HCT116 (cell line): Measurements from ENCODE around the gene B4GALNT4. TPM values are rescaled to one million over a fixed set of nuclear protein-coding genes. Genes with fewer than 3 reads are reported as not detected.

Experiments
- ATAC-seq: fragments of 200-7000 bp; cut with Tn5 transposase; 2 replicates; pipeline ENCODE4 v1.9.1; 2020; ENCODE audit warnings: mild to moderate bottlenecking, moderate library complexity
- BruUV-seq: library from RNA; stranded (reverse); fragments of 400-500 nt; replicated peaks from 2 replicates; lab custom pipeline; 2021; lab: Mats Ljungman, UMichigan
- CTCF ChIA-PET: fragments of 300-600 bp; sonication (Branson Sonifier 250); formaldehyde crosslinking; loops from one replicate; lab custom pipeline; 2021; ENCODE audit warnings: antibody characterized with exemption; lab: Charles Lee
- POLR2A ChIA-PET: fragments of 300-600, 350-600 bp; sonication (Branson Sonifier 250); formaldehyde crosslinking; loops from one replicate; lab custom pipeline; 2021; ENCODE audit warnings: antibody characterized with exemption; lab: Charles Lee
- RAD21 ChIA-PET, 2 experiments: fragments of 300-600 bp; sonication (Branson Sonifier 250); formaldehyde crosslinking; loops; one replicate each; lab custom pipeline; 2023; ENCODE audit warnings: low total read pairs in 2 of 2; ENCODE audit not compliant: uncharacterized antibody in 2 of 2, unreplicated experiment in 2 of 2, low non-redundant PET in 1 of 2; lab: Charles Lee
- DNase-seq: peaks from one replicate; pipeline ENCODE4 v3.0.0-alpha.2; 2010; ENCODE audit warnings: low read depth, low spot score
- H2AFZ ChIP-seq: fragments of 200-600 bp; shearing (Covaris generic), sonication (generic); 2 replicates; pipeline ENCODE4 v1.6.1; 2017; ENCODE audit warnings: low read depth, mixed run types, mixed read lengths, antibody characterized with exemption, low read length; ENCODE audit not compliant: poor library complexity, severe bottlenecking
- H3K27ac ChIP-seq: 2 replicates; pipeline ENCODE4 v1.5.1; 2012; ENCODE audit warnings: low read depth, low read length
- H3K27me3 ChIP-seq: fragments of 200-600 bp; sonication (generic); 2 replicates; pipeline ENCODE4 v1.6.1; 2016; ENCODE audit warnings: mixed run types, low read length, mixed read lengths; ENCODE audit not compliant: insufficient read depth
- H3K36me3 ChIP-seq, 2 experiments: fragments of 200-500 bp in 1 of 2; fragments of 200-600 bp in 1 of 2; sonication (Bioruptor generic) in 1 of 2; sonication (generic) in 1 of 2; 2 replicates each; pipeline versions ENCODE4 v1.5.1 to v1.6.1; 2014 to 2016; ENCODE audit warnings: low read length in 2 of 2, inconsistent platforms in 1 of 2, mixed read lengths in 1 of 2, mixed run types in 1 of 2; ENCODE audit not compliant: insufficient read depth in 2 of 2, control insufficient read depth in 1 of 2
- H3K4me1 ChIP-seq, 2 experiments: fragments of 200-600 bp in 1 of 2; sonication (generic) in 1 of 2; 2 replicates each; pipeline versions ENCODE4 v1.5.1 to v1.6.1; 2012 to 2017; ENCODE audit warnings: low read length in 2 of 2, inconsistent platforms in 1 of 2, mild to moderate bottlenecking in 1 of 2, mixed read lengths in 1 of 2, mixed run types in 1 of 2, moderate library complexity in 1 of 2; ENCODE audit not compliant: insufficient read depth in 2 of 2, control insufficient read depth in 1 of 2
- H3K4me2 ChIP-seq: fragments of 200-600 bp; sonication (generic); 2 replicates; pipeline ENCODE4 v1.6.1; 2017; ENCODE audit warnings: mixed run types, low read length, mixed read lengths
- H3K4me3 ChIP-seq, 2 experiments: fragments of 200-600 bp in 1 of 2; sonication (generic) in 1 of 2; replicated peaks in 1 of 2; 2 replicates each; pipeline ENCODE4 v1.5.1; 2011 to 2016; ENCODE audit warnings: low read length in 2 of 2, control low read depth in 1 of 2, low read depth in 1 of 2, mild to moderate bottlenecking in 1 of 2, mixed read lengths in 1 of 2, mixed run types in 1 of 2
- H3K79me2 ChIP-seq: fragments of 200-600 bp; sonication (generic); 2 replicates; pipeline ENCODE4 v1.6.1; 2017; ENCODE audit warnings: mild to moderate bottlenecking, mixed run types, low read length, moderate library complexity, mixed read lengths; ENCODE audit not compliant: insufficient read depth
- H3K9ac ChIP-seq: fragments of 200-600 bp; sonication (generic); 2 replicates; pipeline ENCODE4 v1.6.1; 2016; ENCODE audit warnings: low read length, mixed read lengths
- H3K9me2 ChIP-seq: fragments of 200-600 bp; sonication (generic), shearing (Covaris generic); 2 replicates; pipeline ENCODE4 v1.6.1; 2017; ENCODE audit warnings: mixed run types, mild to moderate bottlenecking, moderate library complexity; ENCODE audit not compliant: insufficient read depth
- H3K9me3 ChIP-seq, 2 experiments: fragments of 200-500 bp in 1 of 2; fragments of 200-600 bp in 1 of 2; sonication (Bioruptor generic) in 1 of 2; sonication (generic) in 1 of 2; 2 replicates each; pipeline ENCODE4 v1.6.1; 2014 to 2017; ENCODE audit warnings: low read length in 2 of 2, mixed read lengths in 2 of 2, inconsistent platforms in 1 of 2, low read depth in 1 of 2, mild to moderate bottlenecking in 1 of 2, mixed run types in 1 of 2, moderate library complexity in 1 of 2; ENCODE audit not compliant: control insufficient read depth in 1 of 2, insufficient read depth in 1 of 2
- H4K20me1 ChIP-seq: fragments of 200-600 bp; sonication (generic), shearing (Covaris generic); 2 replicates; pipeline ENCODE4 v1.6.1; 2017; ENCODE audit warnings: mixed run types, mild to moderate bottlenecking, moderate library complexity; ENCODE audit not compliant: insufficient read depth
- CEBPB ChIP-seq: IDR thresholded peaks from 2 replicates; pipeline ENCODE4 v1.6.1; 2012; ENCODE audit warnings: low read depth
- EGR1 ChIP-seq: IDR thresholded peaks from 2 replicates; pipeline ENCODE4 v1.6.1; 2012; ENCODE audit warnings: low read depth
- ELF1 ChIP-seq: IDR thresholded peaks from 2 replicates; pipeline ENCODE4 v1.6.1; 2012; ENCODE audit warnings: low read depth, borderline replicate concordance
- EZH2 ChIP-seq: fragments of 200-600 bp; sonication (generic); IDR thresholded peaks from 2 replicates; pipeline ENCODE4 v1.6.1; 2017; ENCODE audit warnings: antibody characterized with exemption, mixed run types
- JUND ChIP-seq: IDR thresholded peaks from 2 replicates; pipeline ENCODE4 v1.6.1; 2012
- RAD21 ChIP-seq: IDR thresholded peaks from 2 replicates; pipeline ENCODE4 v1.6.1; 2012; ENCODE audit warnings: low read depth, mild to moderate bottlenecking
- SIN3A ChIP-seq: IDR thresholded peaks from 2 replicates; pipeline ENCODE4 v1.6.1; 2012; ENCODE audit warnings: low read depth
- SP1 ChIP-seq: IDR thresholded peaks from 2 replicates; pipeline ENCODE4 v1.6.1; 2012; ENCODE audit warnings: low read depth
- SRF ChIP-seq: IDR thresholded peaks from 2 replicates; pipeline ENCODE4 v1.6.1; 2012; ENCODE audit warnings: low read depth
- TCF7L2 ChIP-seq: IDR thresholded peaks from 2 replicates; pipeline ENCODE4 v1.7.0; 2011; ENCODE audit warnings: borderline replicate concordance, inconsistent platforms; ENCODE audit not compliant: insufficient read depth, insufficient read length; ENCODE audit errors: extremely low read depth
- intact Hi-C: fragments of 100-400 bp; cut with micrococcal nuclease; formaldehyde crosslinking; loops from 2 replicates; pipeline ENCODE4 v1.10.0; 2022
- total RNA-seq: library from RNA; stranded (reverse); gene quantifications from one replicate; pipeline ENCODE4 v1.2.1, GENCODE V29; 2021; ENCODE audit not compliant: unreplicated experiment
- TF ChIP-seq, protein P1 (sequence below): IDR thresholded peaks from 2 replicates; pipeline ENCODE4 v1.6.1; 2012
- TF ChIP-seq, protein P2 (sequence below): IDR thresholded peaks from 2 replicates; pipeline ENCODE4 v1.6.1; 2012; ENCODE audit warnings: low read depth
- TF ChIP-seq, protein P3 (sequence below), 3 experiments: fragments of 200-600 bp in 1 of 3; sonication (generic) in 1 of 3; IDR thresholded peaks in 2 of 3; conservative IDR thresholded peaks in 1 of 3; 2 replicates each; pipeline ENCODE4 v1.5.1; 2012 to 2017; ENCODE audit warnings: low read depth in 2 of 3, low read length in 2 of 3, antibody characterized with exemption in 1 of 3, borderline replicate concordance in 1 of 3, control low read depth in 1 of 3, mild to moderate bottlenecking in 1 of 3, mixed read lengths in 1 of 3, mixed run types in 1 of 3, moderate library complexity in 1 of 3; ENCODE audit not compliant: insufficient read depth in 1 of 3

B4GALNT4 gene
- total RNA-seq, 1 experiment from 2014 or later: 54.3 TPM

DNA sequence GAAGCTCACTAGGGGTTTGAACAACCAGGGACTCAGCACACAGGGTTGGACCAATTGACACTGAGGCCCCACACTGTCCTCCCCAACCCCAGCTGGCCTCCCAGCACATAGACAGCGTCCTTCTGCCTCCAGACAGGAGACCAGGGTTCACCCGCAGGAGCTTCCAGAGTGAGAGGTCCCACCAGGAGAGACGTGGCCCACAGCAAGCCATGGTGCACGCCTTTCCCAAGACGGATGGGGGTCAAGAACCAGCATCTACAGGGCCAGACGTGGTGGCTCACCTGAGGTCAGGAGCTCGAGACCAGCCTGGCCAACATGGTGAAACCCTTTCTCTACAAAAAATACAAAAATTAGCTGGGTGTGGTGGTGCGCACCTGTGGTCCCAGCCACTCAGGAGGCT is 57.6 kb downstream of the B4GALNT4 start:
- POLR2A ChIA-PET: no interaction called here
- intact Hi-C loops: no loop called here
- RAD21 ChIA-PET: no interaction called here

More for the DNA sequence above, 57.6 kb downstream of the B4GALNT4 start:
- ATAC-seq (no peak), DNase-seq (no peak)
- Histone ChIP-seq H3K27ac (no peak overlapping the region), H3K9ac (no peak overlapping the region), H3K9me3 (no peaks in the 10 kb centered on the region), H3K4me1 (no peaks in the 10 kb centered on the region), H4K20me1 (no peaks in the 10 kb centered on the region), H3K36me3 (no peaks in the 10 kb centered on the region), H3K4me2 (no peak overlapping the region), H3K4me3 (no peak overlapping the region), H3K79me2 (no peaks in the 10 kb centered on the region), H2AFZ (no peak overlapping the region), H3K27me3 (no peaks in the 10 kb centered on the region), H3K9me2 (no peaks in the 10 kb centered on the region)
- TF ChIP-seq, protein P1, sequence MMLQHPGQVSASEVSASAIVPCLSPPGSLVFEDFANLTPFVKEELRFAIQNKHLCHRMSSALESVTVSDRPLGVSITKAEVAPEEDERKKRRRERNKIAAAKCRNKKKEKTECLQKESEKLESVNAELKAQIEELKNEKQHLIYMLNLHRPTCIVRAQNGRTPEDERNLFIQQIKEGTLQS: no peak
- no peak for TF ChIP-seq ELF1
- TF ChIP-seq CEBPB: no peak
- no peak for TF ChIP-seq JUND
- TF ChIP-seq RAD21: no peak
- no peak for TF ChIP-seq EGR1
- TF ChIP-seq, protein P2, sequence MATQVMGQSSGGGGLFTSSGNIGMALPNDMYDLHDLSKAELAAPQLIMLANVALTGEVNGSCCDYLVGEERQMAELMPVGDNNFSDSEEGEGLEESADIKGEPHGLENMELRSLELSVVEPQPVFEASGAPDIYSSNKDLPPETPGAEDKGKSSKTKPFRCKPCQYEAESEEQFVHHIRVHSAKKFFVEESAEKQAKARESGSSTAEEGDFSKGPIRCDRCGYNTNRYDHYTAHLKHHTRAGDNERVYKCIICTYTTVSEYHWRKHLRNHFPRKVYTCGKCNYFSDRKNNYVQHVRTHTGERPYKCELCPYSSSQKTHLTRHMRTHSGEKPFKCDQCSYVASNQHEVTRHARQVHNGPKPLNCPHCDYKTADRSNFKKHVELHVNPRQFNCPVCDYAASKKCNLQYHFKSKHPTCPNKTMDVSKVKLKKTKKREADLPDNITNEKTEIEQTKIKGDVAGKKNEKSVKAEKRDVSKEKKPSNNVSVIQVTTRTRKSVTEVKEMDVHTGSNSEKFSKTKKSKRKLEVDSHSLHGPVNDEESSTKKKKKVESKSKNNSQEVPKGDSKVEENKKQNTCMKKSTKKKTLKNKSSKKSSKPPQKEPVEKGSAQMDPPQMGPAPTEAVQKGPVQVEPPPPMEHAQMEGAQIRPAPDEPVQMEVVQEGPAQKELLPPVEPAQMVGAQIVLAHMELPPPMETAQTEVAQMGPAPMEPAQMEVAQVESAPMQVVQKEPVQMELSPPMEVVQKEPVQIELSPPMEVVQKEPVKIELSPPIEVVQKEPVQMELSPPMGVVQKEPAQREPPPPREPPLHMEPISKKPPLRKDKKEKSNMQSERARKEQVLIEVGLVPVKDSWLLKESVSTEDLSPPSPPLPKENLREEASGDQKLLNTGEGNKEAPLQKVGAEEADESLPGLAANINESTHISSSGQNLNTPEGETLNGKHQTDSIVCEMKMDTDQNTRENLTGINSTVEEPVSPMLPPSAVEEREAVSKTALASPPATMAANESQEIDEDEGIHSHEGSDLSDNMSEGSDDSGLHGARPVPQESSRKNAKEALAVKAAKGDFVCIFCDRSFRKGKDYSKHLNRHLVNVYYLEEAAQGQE: no peak
- TF ChIP-seq SIN3A: no peak
- TF ChIP-seq SRF: no peak
- no peak for TF ChIP-seq EZH2
- TF ChIP-seq SP1: no peak
- TF ChIP-seq TCF7L2: no peak
- TF ChIP-seq, protein P3, sequence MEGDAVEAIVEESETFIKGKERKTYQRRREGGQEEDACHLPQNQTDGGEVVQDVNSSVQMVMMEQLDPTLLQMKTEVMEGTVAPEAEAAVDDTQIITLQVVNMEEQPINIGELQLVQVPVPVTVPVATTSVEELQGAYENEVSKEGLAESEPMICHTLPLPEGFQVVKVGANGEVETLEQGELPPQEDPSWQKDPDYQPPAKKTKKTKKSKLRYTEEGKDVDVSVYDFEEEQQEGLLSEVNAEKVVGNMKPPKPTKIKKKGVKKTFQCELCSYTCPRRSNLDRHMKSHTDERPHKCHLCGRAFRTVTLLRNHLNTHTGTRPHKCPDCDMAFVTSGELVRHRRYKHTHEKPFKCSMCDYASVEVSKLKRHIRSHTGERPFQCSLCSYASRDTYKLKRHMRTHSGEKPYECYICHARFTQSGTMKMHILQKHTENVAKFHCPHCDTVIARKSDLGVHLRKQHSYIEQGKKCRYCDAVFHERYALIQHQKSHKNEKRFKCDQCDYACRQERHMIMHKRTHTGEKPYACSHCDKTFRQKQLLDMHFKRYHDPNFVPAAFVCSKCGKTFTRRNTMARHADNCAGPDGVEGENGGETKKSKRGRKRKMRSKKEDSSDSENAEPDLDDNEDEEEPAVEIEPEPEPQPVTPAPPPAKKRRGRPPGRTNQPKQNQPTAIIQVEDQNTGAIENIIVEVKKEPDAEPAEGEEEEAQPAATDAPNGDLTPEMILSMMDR (IDR thresholded peaks at IDR 0.05 in 2 of 3, conservative IDR thresholded peaks at IDR 0.05 in 1 of 3; ENCODE audit: borderline replicate concordance in 1 of 3, insufficient read depth in 1 of 3, low read depth in 2 of 3, low read length in 2 of 3): no peak
- CTCF ChIA-PET: interaction anchor here (1.3 kb wide), 1 partner anchor 22 kb away, joined by 4 read pairs; no protein-coding TSS in a partner anchor
- no TSS peak for BruUV-seq
